GM12878 (cell line): Measurements from ENCODE around the gene TMEM151A. TPM values are rescaled to one million over a fixed set of nuclear protein-coding genes. Genes with fewer than 3 reads are reported as not detected.

Experiments used
- BHLHE40 ChIP-seq, 2 experiments: fragments of 450-650 bp in 1 of 2; IDR thresholded peaks; 2 replicates each; pipeline ENCODE4 v1.6.1; 2011 to 2017; ENCODE audit warnings: low read depth in 2 of 2, borderline replicate concordance in 1 of 2, improper control_type of control experiment in 1 of 2, low read length in 1 of 2, mild to moderate bottlenecking in 1 of 2
- CEBPB ChIP-seq, 2 experiments: fragments of 150-350 bp in 1 of 2; IDR thresholded peaks; 2 replicates each; pipeline ENCODE4 v1.6.1; 2012 to 2014; ENCODE audit warnings: low read depth in 2 of 2, low read length in 2 of 2, borderline replicate concordance in 1 of 2, inconsistent platforms in 1 of 2
- E2F8 ChIP-seq: fragments of 450-650 bp; IDR thresholded peaks from 2 replicates; pipeline ENCODE4 v1.6.1; 2018; ENCODE audit warnings: mild to moderate bottlenecking, low read depth, moderate library complexity; ENCODE audit not compliant: partially characterized antibody
- GABPA ChIP-seq: IDR thresholded peaks from 2 replicates; pipeline ENCODE4 v1.6.1; 2014; ENCODE audit warnings: antibody characterized with exemption, low read depth, mild to moderate bottlenecking, inconsistent platforms
- IKZF2 ChIP-seq, 2 experiments: fragments of 450-650 bp; IDR thresholded peaks; 2 replicates each; pipeline ENCODE4 v1.6.1; 2017; ENCODE audit warnings: mild to moderate bottlenecking in 2 of 2, moderate library complexity in 2 of 2
- KAT2A ChIP-seq: conservative IDR thresholded peaks from 2 replicates; pipeline ENCODE4 v1.6.1; 2011; ENCODE audit warnings: low read depth, low read length; ENCODE audit not compliant: control insufficient read depth
- NBN ChIP-seq: fragments of 450-650 bp; IDR thresholded peaks from 2 replicates; pipeline ENCODE4 v1.6.1; 2016
- NR2C1 ChIP-seq: fragments of 450-650 bp; IDR thresholded peaks from 2 replicates; pipeline ENCODE4 v1.6.1; 2017; ENCODE audit warnings: antibody characterized with exemption, mild to moderate bottlenecking, moderate library complexity
- RAD21 ChIP-seq: IDR thresholded peaks from 2 replicates; pipeline ENCODE4 v1.6.1; 2011; ENCODE audit warnings: mild to moderate bottlenecking, low read depth, low read length, moderate library complexity; ENCODE audit not compliant: insufficient read depth
- RUNX3 ChIP-seq: IDR thresholded peaks from 2 replicates; pipeline ENCODE4 v1.6.1; 2012; ENCODE audit warnings: low read length, inconsistent platforms
- SIN3A ChIP-seq: IDR thresholded peaks from 2 replicates; pipeline ENCODE4 v1.6.1; 2012; ENCODE audit warnings: low read depth, low read length, improper control_type of control experiment
- SMARCA5 ChIP-seq: fragments of 450-650 bp; IDR thresholded peaks from 2 replicates; pipeline ENCODE4 v1.6.1; 2017; ENCODE audit warnings: mild to moderate bottlenecking
- SPI1 ChIP-seq: IDR thresholded peaks from 2 replicates; pipeline ENCODE4 v1.6.1; 2011; ENCODE audit warnings: low read depth, mild to moderate bottlenecking, low read length, moderate library complexity, borderline replicate concordance; ENCODE audit not compliant: insufficient read depth
- TAF1 ChIP-seq: IDR thresholded peaks from 2 replicates; pipeline ENCODE4 v1.6.1; 2011; ENCODE audit warnings: mild to moderate bottlenecking, low read depth, low read length, borderline replicate concordance
- YY1 ChIP-seq: IDR thresholded peaks from 2 replicates; pipeline ENCODE4 v1.6.1; 2011; ENCODE audit warnings: low read depth, mild to moderate bottlenecking, low read length
- ZNF207 ChIP-seq: fragments of 450-650 bp; IDR thresholded peaks from 2 replicates; pipeline ENCODE4 v1.6.1; 2014; ENCODE audit warnings: antibody characterized with exemption, mild to moderate bottlenecking, borderline replicate concordance
- ZNF687 ChIP-seq: fragments of 450-650 bp; IDR thresholded peaks from 2 replicates; pipeline ENCODE4 v1.6.1; 2017; ENCODE audit warnings: mild to moderate bottlenecking, moderate library complexity
- polyA plus RNA-seq, 11 experiments: library from polyadenylated mRNA; depleted of rRNA in 4 of 11; unstranded in 6 of 11; stranded (reverse) in 5 of 11; fragments of >200 nt; fragmentation: Nextera tagmentation in 4 of 11; fragmentation: Illumina TruSeq in 1 of 11; extraction: Ambion mirVana in 4 of 11; extraction: Trizol in 1 of 11; gene quantifications; 1 replicate in 1 of 11; 2 replicates in 10 of 11; pipeline versions ENCODE4 v1.2.1 to v1.2.3, GENCODE V29; 2011 to 2016; ENCODE audit warnings: inconsistent platforms in 2 of 11, missing spikeins in 2 of 11, low read depth in 1 of 11
- total RNA-seq, 4 experiments: library from RNA; depleted of rRNA in 3 of 4; stranded (reverse); fragments of >200 nt in 3 of 4; fragmentation: Illumina TruSeq in 1 of 4; extraction: Trizol in 1 of 4; gene quantifications; 2 replicates each; pipeline versions ENCODE4 v1.2.1 to v1.2.3, GENCODE V29; 2013 to 2021
- TF ChIP-seq, protein P1 (sequence below): fragments of 450-650 bp; formaldehyde crosslinking; IDR thresholded peaks from 2 replicates; pipeline ENCODE4 v1.4.0; 2020; ENCODE audit warnings: mild to moderate bottlenecking, moderate library complexity

The TMEM151A gene
- total and polyA plus RNA-seq, 10 of the 15 experiments (the other 5 are each of a cell fraction or from before 2014, with no cell fraction given) = not detected

GRCh38 chr11:66289548-66290329, 2.0 kb upstream of the TMEM151A start (continued):
- TF ChIP-seq, protein P1, sequence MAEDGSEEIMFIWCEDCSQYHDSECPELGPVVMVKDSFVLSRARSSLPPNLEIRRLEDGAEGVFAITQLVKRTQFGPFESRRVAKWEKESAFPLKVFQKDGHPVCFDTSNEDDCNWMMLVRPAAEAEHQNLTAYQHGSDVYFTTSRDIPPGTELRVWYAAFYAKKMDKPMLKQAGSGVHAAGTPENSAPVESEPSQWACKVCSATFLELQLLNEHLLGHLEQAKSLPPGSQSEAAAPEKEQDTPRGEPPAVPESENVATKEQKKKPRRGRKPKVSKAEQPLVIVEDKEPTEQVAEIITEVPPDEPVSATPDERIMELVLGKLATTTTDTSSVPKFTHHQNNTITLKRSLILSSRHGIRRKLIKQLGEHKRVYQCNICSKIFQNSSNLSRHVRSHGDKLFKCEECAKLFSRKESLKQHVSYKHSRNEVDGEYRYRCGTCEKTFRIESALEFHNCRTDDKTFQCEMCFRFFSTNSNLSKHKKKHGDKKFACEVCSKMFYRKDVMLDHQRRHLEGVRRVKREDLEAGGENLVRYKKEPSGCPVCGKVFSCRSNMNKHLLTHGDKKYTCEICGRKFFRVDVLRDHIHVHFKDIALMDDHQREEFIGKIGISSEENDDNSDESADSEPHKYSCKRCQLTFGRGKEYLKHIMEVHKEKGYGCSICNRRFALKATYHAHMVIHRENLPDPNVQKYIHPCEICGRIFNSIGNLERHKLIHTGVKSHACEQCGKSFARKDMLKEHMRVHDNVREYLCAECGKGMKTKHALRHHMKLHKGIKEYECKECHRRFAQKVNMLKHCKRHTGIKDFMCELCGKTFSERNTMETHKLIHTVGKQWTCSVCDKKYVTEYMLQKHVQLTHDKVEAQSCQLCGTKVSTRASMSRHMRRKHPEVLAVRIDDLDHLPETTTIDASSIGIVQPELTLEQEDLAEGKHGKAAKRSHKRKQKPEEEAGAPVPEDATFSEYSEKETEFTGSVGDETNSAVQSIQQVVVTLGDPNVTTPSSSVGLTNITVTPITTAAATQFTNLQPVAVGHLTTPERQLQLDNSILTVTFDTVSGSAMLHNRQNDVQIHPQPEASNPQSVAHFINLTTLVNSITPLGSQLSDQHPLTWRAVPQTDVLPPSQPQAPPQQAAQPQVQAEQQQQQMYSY = no peak
- TF ChIP-seq RAD21 (no peak), CEBPB (IDR thresholded peaks at IDR 0.05; ENCODE audit: borderline replicate concordance in 1 of 2, low read depth in 2 of 2, low read length in 2 of 2) (no peak), YY1 (peak; percentile 42; the same call in 1 of the 2 replicates), BHLHE40 (IDR thresholded peaks at IDR 0.05; ENCODE audit: borderline replicate concordance in 1 of 2, low read depth in 2 of 2, low read length in 1 of 2) (0 out of 4 replicates have a peak, but pooled peaks of 1 of the 2 experiments have one; percentile 12), ZNF207 (peak; percentile 78; the same call in 1 of the 2 replicates), KAT2A (no peak), E2F8 (peak; percentile 51), ZNF687 (no peak), SMARCA5 (peak; percentile 88), TAF1 (no peak), SIN3A (peak; percentile 95), NBN (peak; percentile 88; the same call in 1 of the 2 replicates), IKZF2 (IDR thresholded peaks at IDR 0.05) (peak; percentile 12 to 55), NR2C1 (no peak), RUNX3 (no peak), GABPA (no peak), SPI1 (no peak)
